HG02981 (cell line): Measurements from ENCODE around the gene GNPDA1.
A peak's percentile ranks its signal among the peaks of the same experiment; 100 is the strongest.

Experiments
- ATAC-seq: cut with Tn5 transposase; IDR thresholded peaks from one replicate; pipeline ENCODE4 v1.9.1; 2021; ENCODE audit warnings: mild to moderate bottlenecking, moderate library complexity; ENCODE audit not compliant: unreplicated experiment

Gene GNPDA1

DNA sequence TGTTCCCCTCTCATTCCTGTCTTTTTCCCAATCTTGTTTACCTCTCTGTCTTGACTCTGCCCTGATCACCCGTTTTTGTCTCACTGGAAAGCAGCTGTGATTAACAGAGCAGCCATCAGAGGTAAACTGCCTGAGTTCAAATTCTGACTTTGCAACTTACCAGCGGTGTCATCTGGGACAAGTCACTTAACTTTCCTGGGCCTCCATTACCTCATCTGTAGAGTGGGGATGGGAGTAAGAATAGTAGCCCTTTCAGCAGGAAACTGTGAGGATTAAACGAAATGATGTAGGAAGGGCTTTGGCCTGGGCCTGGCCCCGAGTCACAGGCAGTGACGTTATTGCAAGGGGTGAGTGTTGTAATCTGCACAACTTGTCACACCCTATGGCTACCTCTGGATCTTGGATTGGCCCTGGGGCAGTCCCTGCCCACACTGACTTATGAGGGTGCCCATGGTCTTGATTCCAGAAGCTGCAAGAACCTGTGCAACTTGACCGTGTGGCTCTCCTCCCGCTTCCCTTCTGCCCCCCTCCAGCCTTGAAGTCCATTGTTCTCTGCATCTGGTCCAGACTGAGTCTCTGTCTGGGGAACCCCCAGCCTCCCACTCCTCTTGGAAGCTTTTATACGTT is 54.2 kb downstream of the GNPDA1 start:
- no peak for ATAC-seq

GRCh38 chr5:141958113-141958512 is 54.7 kb downstream of the GNPDA1 start, which contains the start of gene PCDH12:
TSS of gene PCDH12 (minus strand) at chr5:141958202. CDS start at chr5:141957851, 351 bp downstream.
- ATAC-seq, result no peak

GRCh38 chr5:141957367-141957996 is 55.3 kb downstream of the GNPDA1 start:
- no peak for ATAC-seq

DNA sequence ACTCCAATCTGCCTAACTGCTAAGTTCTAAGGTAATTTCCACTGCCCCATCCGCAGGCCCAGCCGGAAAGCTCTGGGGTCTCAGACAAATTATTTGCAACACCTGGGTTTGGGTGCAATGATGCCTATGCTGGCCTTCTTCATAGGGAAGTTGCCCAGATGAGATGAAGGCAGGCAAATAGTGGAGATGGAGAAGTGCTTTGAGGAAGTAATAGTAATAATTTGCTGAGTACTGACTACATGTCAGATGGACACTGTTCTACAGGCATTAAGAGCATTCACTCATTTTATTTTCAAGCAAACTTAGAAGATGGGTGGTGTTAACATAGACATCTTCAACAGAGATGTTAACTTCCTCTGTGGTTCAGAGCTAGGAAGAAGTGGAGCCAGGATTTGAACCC is 58.6 kb downstream of the GNPDA1 start:
- no peak for ATAC-seq

- ATAC-seq, result no peak
Observed at GRCh38 chr5:141952020-141952419, 60.8 kb downstream of the GNPDA1 start.

GRCh38 chr5:141951332-141951781 is 61.5 kb downstream of the GNPDA1 start:
- peak; percentile 85 for ATAC-seq
